ENCODE results near the gene SLC39A3.

GRCh38 chr19:2736550-2737190, 3.1 kb downstream of the SLC39A3 start:
- TF ChIP-seq POLR2AphosphoS5 (IDR thresholded peaks at IDR 0.05) (no peak), CTCF (IDR thresholded peaks at IDR 0.05) (no peak), POLR2A (IDR thresholded peaks at IDR 0.05) (no peak)

All from sigmoid colon (tissue), 4 donors.